RWPE2 (cell line): ENCODE results near the gene ZMYM4.

ENCODE experiments used
- ATAC-seq: fragments of 200-7000 bp; cut with Tn5 transposase; 3 replicates; pipeline ENCODE4 v1.9.1; 2021; ENCODE audit warnings: low read depth
- DNase-seq: peaks from one replicate; pipeline ENCODE4 v3.0.0-alpha.2; 2020; ENCODE audit warnings: low spot score
- H3K27ac ChIP-seq: fragments of 450-650 bp; 2 replicates; pipeline ENCODE4 v1.5.1; 2017; ENCODE audit warnings: mild to moderate bottlenecking; ENCODE audit not compliant: poor library complexity, severe bottlenecking
- H3K27me3 ChIP-seq: fragments of 250-450 bp; sonication (Bioruptor Pico); 2 replicates; pipeline ENCODE4 v1.5.1; 2021; ENCODE audit warnings: mild to moderate bottlenecking, moderate library complexity; ENCODE audit not compliant: insufficient read depth, poor library complexity, severe bottlenecking
- H3K36me3 ChIP-seq: fragments of 250-450 bp; sonication (Bioruptor Pico); 2 replicates; pipeline ENCODE4 v1.5.1; 2020; ENCODE audit warnings: low read depth, mild to moderate bottlenecking, moderate library complexity
- H3K4me1 ChIP-seq: fragments of 250-450 bp; sonication (Bioruptor Pico); 2 replicates; pipeline ENCODE4 v1.5.1; 2021; ENCODE audit warnings: mild to moderate bottlenecking, moderate library complexity; ENCODE audit not compliant: insufficient read depth, poor library complexity, severe bottlenecking
- H3K4me3 ChIP-seq: fragments of 250-450 bp; sonication (Bioruptor Pico); 2 replicates; pipeline ENCODE4 v1.5.1; 2021; ENCODE audit warnings: mild to moderate bottlenecking, moderate library complexity; ENCODE audit not compliant: severe bottlenecking
- H3K9me3 ChIP-seq: fragments of 250-450 bp; sonication (Bioruptor Pico); 2 replicates; pipeline ENCODE4 v1.5.1; 2021; ENCODE audit warnings: mild to moderate bottlenecking, moderate library complexity; ENCODE audit not compliant: severe bottlenecking
- TF ChIP-seq, protein P1 (sequence below): fragments of 450-650 bp; IDR thresholded peaks from one replicate; pipeline ENCODE4 v1.5.1; 2017; ENCODE audit warnings: mild to moderate bottlenecking, moderate library complexity; ENCODE audit not compliant: poor library complexity, severe bottlenecking

The ZMYM4 gene

DNA sequence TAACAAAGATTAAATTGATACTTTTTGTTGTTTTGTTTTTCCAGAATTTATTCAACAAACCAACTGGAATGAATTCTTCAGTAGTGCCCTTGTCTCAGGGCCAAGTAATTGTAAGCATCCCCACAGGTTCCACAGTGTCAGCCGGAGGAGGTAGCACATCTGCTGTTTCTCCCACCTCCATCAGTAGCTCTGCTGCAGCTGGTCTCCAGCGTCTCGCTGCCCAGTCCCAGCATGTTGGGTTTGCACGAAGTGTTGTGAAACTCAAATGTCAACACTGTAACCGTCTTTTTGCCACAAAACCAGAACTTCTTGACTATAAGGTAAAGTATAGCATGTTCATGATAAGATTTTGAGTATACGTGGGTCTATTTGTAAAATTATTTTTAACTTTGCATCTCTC lies 118.5 kb downstream of the ZMYM4 start:
- ATAC-seq, result no peak
- Histone ChIP-seq H3K9me3 (no peaks in the 10 kb centered on the region), H3K27me3 (no peaks in the 10 kb centered on the region), H3K36me3 (peaks cover 77% of the 10 kb centered on the region), H3K4me1 (no peaks in the 10 kb centered on the region), H3K27ac (no peak overlapping the region), H3K4me3 (no peak overlapping the region)
- TF ChIP-seq, protein P1, sequence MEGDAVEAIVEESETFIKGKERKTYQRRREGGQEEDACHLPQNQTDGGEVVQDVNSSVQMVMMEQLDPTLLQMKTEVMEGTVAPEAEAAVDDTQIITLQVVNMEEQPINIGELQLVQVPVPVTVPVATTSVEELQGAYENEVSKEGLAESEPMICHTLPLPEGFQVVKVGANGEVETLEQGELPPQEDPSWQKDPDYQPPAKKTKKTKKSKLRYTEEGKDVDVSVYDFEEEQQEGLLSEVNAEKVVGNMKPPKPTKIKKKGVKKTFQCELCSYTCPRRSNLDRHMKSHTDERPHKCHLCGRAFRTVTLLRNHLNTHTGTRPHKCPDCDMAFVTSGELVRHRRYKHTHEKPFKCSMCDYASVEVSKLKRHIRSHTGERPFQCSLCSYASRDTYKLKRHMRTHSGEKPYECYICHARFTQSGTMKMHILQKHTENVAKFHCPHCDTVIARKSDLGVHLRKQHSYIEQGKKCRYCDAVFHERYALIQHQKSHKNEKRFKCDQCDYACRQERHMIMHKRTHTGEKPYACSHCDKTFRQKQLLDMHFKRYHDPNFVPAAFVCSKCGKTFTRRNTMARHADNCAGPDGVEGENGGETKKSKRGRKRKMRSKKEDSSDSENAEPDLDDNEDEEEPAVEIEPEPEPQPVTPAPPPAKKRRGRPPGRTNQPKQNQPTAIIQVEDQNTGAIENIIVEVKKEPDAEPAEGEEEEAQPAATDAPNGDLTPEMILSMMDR, result no peak
- DNase-seq, result no peak

DNA sequence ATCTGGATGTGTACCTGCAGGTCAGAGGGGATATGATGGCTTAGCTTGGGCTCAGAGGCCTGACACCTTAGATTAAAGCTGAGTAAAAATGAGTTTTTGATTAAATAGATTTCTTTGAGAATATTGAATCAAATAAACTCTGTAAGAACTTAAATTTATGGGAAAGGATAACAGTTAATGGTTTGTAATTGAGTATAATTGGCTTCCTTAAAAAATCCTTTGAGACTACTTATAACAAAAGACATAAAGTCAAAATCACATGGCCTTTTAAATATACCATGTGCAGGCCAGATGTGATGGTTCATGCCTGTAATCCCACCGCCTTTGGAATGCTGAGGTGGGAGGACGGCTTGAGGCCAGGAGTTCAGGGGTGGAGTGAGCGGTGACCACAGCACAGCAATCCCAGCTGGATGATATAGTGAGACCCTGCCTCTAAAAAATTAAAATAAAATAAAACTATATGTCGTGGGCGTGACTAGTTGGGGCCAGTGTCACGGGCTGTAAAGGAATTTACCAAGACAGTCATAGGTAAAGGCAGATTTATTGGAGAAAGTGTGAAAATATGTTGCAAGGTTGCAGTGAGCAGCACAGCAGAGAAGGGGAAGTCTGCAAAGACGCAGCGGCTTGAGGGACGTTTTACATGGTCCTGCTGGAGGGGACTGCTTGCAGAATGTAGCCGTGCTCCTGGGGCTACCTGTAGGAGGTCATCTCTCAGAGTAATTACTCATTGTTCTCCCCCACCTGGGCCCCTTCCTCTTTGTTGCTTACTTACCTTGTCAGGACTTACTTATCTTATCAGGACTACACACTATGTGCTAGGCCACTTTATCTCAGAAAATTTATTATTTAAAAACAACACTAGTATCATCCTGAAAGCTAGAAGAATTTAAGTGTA lies 122.3 kb downstream of the ZMYM4 start:
- no peak for ATAC-seq
- H3K27ac ChIP-seq, result no peak overlapping the region
- H3K36me3 ChIP-seq, result peaks cover 94% of the 10 kb centered on the region
- no peaks in the 10 kb centered on the region for H3K9me3 ChIP-seq
- H3K4me3 ChIP-seq, result no peak overlapping the region
- no peak for DNase-seq
- H3K4me1 ChIP-seq, result no peaks in the 10 kb centered on the region
- TF ChIP-seq, protein P1, result no peak
- H3K27me3 ChIP-seq, result no peaks in the 10 kb centered on the region

DNA sequence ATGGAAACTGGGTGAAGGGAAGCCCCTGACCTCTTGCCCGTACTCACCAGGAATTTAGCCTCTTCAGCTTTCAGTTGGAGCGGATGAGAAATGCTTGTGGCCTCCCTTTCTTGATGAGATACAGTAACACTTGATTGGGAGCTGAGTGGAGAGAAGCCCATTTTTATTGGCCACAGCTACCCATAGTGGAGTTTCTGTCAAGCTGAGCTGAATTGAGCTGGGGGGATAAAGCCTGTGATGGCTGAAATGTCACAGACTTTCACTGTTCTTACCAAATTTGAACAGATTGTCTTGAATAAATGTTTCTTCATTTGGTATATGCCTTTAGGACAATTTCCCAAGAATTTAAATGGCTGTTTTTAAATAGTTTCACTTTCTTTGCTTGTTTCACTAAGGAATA lies 125.9 kb downstream of the ZMYM4 start:
- Histone ChIP-seq H3K4me1 (no peaks in the 10 kb centered on the region), H3K4me3 (no peak overlapping the region), H3K9me3 (no peaks in the 10 kb centered on the region), H3K36me3 (peaks cover 94% of the 10 kb centered on the region), H3K27me3 (no peaks in the 10 kb centered on the region), H3K27ac (no peak overlapping the region)
- no peak for DNase-seq
- ATAC-seq, result no peak
- TF ChIP-seq, protein P1, result no peak

DNA sequence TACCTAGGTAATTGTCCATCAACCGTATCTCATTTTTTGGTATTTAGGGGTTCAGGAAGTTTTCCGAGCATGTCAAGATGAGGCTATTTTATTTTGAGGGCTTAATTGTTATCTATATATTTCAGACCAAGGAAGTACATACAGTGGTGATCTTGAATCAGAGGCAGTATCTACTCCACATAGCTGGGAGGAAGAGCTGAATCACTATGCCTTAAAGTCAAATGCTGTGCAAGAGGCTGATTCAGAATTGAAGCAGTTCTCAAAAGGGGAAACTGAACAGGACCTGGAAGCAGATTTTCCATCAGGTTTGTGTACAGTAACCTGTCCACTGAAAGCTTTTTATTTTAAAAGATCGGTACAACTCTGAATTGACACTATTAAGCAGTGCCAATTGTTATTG lies 130.2 kb downstream of the ZMYM4 start:
- no peak overlapping the region for H3K27ac ChIP-seq
- no peaks in the 10 kb centered on the region for H3K4me1 ChIP-seq
- no peaks in the 10 kb centered on the region for H3K27me3 ChIP-seq
- TF ChIP-seq, protein P1, result no peak
- no peak overlapping the region for H3K4me3 ChIP-seq
- no peaks in the 10 kb centered on the region for H3K9me3 ChIP-seq
- peaks cover 84% of the 10 kb centered on the region for H3K36me3 ChIP-seq
- ATAC-seq, result no peak
- DNase-seq, result no peak

DNA sequence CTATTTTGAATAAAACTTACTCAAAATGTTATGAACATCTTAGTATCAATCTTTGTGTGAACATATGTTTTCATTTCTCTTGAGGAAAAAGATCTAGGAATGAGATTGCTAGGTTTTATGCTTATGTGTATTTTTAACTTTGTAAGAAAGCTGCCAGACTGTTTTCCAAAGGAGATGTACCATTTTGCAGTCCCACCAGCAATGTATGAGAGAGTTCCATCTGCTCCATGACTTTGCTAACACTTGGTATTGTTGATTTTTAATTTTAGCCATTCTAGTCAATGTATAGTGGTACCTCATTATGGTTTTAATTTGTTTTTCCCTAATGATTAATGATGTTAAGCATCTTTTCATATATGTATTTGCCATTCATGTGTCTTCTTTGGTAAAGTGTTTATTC lies 132.5 kb downstream of the ZMYM4 start:
- peaks cover 85% of the 10 kb centered on the region for H3K36me3 ChIP-seq
- ATAC-seq, result no peak
- TF ChIP-seq, protein P1, result no peak

More for the DNA sequence above, 132.5 kb downstream of the ZMYM4 start:
- Histone ChIP-seq H3K9me3 (no peaks in the 10 kb centered on the region), H3K4me3 (no peak overlapping the region), H3K4me1 (no peaks in the 10 kb centered on the region), H3K27ac (no peak overlapping the region), H3K27me3 (no peaks in the 10 kb centered on the region)
- no peak for DNase-seq
